Activated CD4-positive, alpha-beta T cell treated with anti-CD3 and anti-CD28 coated beads for 36 hours (primary cell): ENCODE data around the gene XPC. TPM values are rescaled to one million over a fixed set of nuclear protein-coding genes. Genes with fewer than 3 reads are reported as not detected.
"Not testable (repeated sequence)": the region's sequence is repeated elsewhere in the genome, so short reads cannot be mapped to it uniquely, and the experiment has no call there.

Source experiments
- ATAC-seq: fragments of 200-7000 bp; cut with Tn5 transposase; one replicate; pipeline ENCODE4 v1.10.0; 2021; ENCODE audit warnings: mild to moderate bottlenecking, moderate library complexity
- CTCF ChIA-PET: fragments of 350-600 bp; sonication (Branson Sonifier 250); formaldehyde crosslinking; loops from one replicate; lab custom pipeline; 2021; ENCODE audit warnings: antibody characterized with exemption; lab: Charles Lee
- POLR2A ChIA-PET: fragments of 350-600 bp; sonication (Branson Sonifier 250); formaldehyde crosslinking; loops from one replicate; lab custom pipeline; 2021; ENCODE audit warnings: antibody characterized with exemption, inconsistent platforms; lab: Charles Lee
- DNase-seq: peaks from one replicate; pipeline ENCODE4 v3.0.0-alpha.2; 2020
- H3K27ac Mint-ChIP-seq: one replicate; pipeline ENCODE4 v1.8.0; 2021; ENCODE audit warnings: mixed read lengths
- H3K27me3 Mint-ChIP-seq: one replicate; pipeline ENCODE4 v1.8.0; 2021; ENCODE audit warnings: mixed read lengths
- H3K36me3 Mint-ChIP-seq: one replicate; pipeline ENCODE4 v1.8.0; 2021; ENCODE audit warnings: low read depth, mixed read lengths
- H3K4me1 Mint-ChIP-seq: one replicate; pipeline ENCODE4 v1.8.0; 2021; ENCODE audit warnings: mixed read lengths
- H3K4me3 Mint-ChIP-seq: one replicate; pipeline ENCODE4 v1.8.0; 2021; ENCODE audit warnings: mild to moderate bottlenecking, moderate library complexity, mixed read lengths
- H3K9me3 Mint-ChIP-seq: one replicate; pipeline ENCODE4 v1.8.0; 2021; ENCODE audit warnings: low read depth, mixed read lengths
- intact Hi-C, 2 experiments: fragments of 100-400 bp; cut with DNase I in 1 of 2; cut with micrococcal nuclease in 1 of 2; formaldehyde crosslinking; loops; one replicate each; pipeline versions ENCODE4 v1.14.2 to v1.15.1; 2022 to 2024; cut with DNase I, micrococcal nuclease
- total RNA-seq, 2 experiments: library from RNA; stranded (reverse); gene quantifications; one replicate each; pipeline ENCODE4 v1.2.3, GENCODE V29; 2021

The XPC gene
- total RNA-seq, result 10 to 100 TPM; 24.3 to 24.7 TPM

DNA sequence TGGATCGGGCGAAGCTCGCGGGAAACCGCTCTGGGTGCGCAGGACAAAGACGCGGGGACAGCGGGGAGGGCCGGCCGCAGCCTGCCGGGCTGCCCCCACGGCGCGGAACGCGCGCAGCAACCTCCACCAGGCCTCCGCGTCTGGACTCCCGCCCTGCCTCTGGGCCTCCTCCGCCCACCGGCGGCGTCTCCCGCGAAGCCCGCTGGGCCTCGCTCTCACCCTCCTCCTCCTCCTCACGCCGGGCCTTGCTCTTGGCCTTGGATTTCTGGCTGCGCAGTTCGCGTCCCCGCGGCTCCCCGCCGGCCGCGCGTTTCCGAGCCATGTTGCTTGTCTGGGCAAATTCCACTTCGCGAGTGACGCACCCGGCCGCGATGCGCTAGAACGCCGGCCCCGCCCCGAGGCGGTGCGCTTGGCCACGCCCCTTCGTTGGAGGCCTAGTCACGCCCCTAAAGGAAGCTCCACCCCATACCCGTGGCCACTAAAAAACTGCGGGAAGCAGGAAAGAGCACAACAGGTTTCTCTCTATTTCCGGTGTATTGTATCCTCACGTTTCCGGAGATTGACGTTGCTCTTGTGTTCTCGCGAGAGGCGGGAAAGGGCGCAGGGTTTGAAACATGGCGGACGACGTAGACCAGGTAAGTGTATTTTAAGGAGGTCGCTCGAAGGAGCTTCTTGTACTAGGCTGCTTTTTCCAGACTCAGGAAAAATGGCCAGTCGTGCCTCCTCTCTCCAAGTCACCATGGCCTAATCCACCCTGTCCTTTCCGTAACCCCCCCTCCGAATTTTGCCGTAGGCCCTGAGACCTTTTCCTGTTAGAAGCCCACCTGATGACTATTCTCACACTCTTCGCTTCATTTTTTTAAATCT is at the start of gene XPC, which contains the start of gene LSM3:
Gene XPC, minus strand, starts transcription at position 355 of the 867 bp plus-strand sequence. Its CDS starts 33 bp downstream, at position 322.
Gene LSM3, plus strand, starts transcription at position 571 of the 867 bp plus-strand sequence. Its CDS starts 44 bp downstream, at position 615.
- ChIA-PET POLR2A (interaction anchor here (0.6 to 3.9 kb wide), 12 partner anchors 8 to 768 kb away, joined by 3 to 34 read pairs (median 4); partner anchors contain the start of genes CCDC174, CHCHD4, SLC6A6 and TMEM43), CTCF (interaction anchor here (0.6 to 2.8 kb wide), 7 partner anchors 25 to 289 kb away, joined by 3 to 13 read pairs (median 4); partner anchors contain the start of genes CHCHD4 and TMEM43)
- H3K27me3 Mint-ChIP-seq, result no peaks in the 10 kb centered on the region
- peak within 1 kb of the TSS; percentile 94 for H3K27ac Mint-ChIP-seq
- no peaks in the 10 kb centered on the region for H3K9me3 Mint-ChIP-seq
- H3K36me3 Mint-ChIP-seq, result peaks cover 16% of the 10 kb centered on the region
- ATAC-seq (peak; percentile 93), DNase-seq (peak; percentile 98)
- intact Hi-C loops, result loop anchor here (1.0 to 10.0 kb wide), 15 partner anchors 34 to 1986 kb away; partner anchors contain the start of genes CCDC174 (in 2 of the 2), CHCHD4 (in 2 of the 2), BTD (in 1 of the 2) and HACL1 (in 1 of the 2)
- H3K4me3 Mint-ChIP-seq, result peak within 1 kb of the TSS; percentile 79
- H3K4me1 Mint-ChIP-seq, result peaks cover 64% of the 10 kb centered on the region

DNA sequence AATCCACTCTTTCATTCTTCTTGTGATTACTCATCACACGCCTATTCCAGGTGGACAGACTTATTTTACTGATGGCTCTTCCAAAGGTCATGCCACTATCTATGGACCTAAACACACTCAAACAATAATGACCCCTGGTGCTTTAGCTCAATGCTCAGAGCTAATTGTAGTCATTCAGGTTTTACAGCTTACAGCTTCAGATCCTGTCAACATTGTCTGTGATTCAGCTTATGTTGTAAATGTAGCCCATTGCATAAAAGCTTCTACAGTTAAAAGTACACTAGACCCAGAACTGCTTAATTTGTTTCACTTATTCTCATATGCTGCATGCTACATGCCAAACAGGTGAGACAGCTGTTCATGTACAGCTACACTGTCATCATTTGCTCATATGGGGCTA is 49.5 kb upstream of the XPC start:
- no peaks in the 10 kb centered on the region for H3K9me3 Mint-ChIP-seq
- no peaks in the 10 kb centered on the region for H3K36me3 Mint-ChIP-seq
- POLR2A ChIA-PET, result no interaction called here
- no peak overlapping the region for H3K4me3 Mint-ChIP-seq
- ATAC-seq (no peak), DNase-seq (no peak)
- CTCF ChIA-PET, result no interaction called here
- H3K4me1 Mint-ChIP-seq, result peaks cover 4% of the 10 kb centered on the region
- H3K27me3 Mint-ChIP-seq, result peaks cover 34% of the 10 kb centered on the region
- intact Hi-C loops, result no loop called here
- H3K27ac Mint-ChIP-seq, result no peak overlapping the region

DNA sequence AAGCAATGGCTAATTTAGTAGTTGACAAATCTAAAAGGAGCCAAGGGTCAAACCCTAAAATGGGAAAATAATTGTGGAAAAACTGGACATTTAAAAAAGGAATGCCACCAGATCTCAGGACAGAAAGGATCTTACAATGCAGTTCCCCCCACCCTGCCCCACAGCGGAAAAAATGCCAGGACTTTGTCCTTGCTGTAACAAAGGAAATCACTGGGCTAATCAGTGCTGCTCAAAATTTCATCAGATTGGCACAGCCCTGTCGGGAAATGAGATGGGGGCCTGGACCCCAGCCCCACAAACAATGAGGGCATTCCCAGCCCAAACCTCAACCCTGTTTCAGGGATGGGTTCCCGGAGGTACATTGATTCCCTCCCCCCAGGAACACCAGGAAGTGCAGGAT is 48.0 kb upstream of the XPC start:
- intact Hi-C loops, POLR2A ChIA-PET, CTCF ChIA-PET, H3K27ac Mint-ChIP-seq, H3K9me3 Mint-ChIP-seq, DNase-seq, H3K36me3 Mint-ChIP-seq, ATAC-seq, H3K4me1 Mint-ChIP-seq, H3K4me3 Mint-ChIP-seq: not testable (repeated sequence)
- peaks cover 29% of the 10 kb centered on the region for H3K27me3 Mint-ChIP-seq

DNA sequence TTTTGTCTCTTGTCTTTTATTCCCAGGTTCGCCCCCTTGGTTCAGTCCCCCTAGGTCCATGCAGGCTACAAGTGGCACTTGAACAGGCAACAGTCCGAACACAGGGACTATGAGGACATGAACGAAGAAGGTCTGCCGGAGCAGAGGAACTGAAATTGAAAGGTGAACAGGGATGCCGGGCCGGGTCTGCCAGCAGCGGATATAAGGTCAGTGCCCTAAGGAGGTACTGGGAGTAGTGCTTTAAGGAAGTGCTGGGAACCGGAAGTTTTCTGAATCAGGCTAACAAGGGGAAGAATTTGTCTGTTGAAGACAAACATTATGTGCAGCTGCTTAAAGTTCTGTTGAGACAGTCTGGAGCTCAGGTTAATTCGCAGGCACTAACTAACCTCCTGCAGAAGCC is 47.0 kb upstream of the XPC start:
- H3K9me3 Mint-ChIP-seq, result peaks cover 11% of the 10 kb centered on the region
- no peak overlapping the region for H3K27ac Mint-ChIP-seq
- peaks cover 12% of the 10 kb centered on the region for H3K36me3 Mint-ChIP-seq
- ATAC-seq (no peak), DNase-seq (no peak)
- H3K4me1 Mint-ChIP-seq, result no peaks in the 10 kb centered on the region
- H3K27me3 Mint-ChIP-seq, result peaks cover 25% of the 10 kb centered on the region
- intact Hi-C loops, result no loop called here
- no peak overlapping the region for H3K4me3 Mint-ChIP-seq
- CTCF ChIA-PET, result no interaction called here
- POLR2A ChIA-PET, result no interaction called here

DNA sequence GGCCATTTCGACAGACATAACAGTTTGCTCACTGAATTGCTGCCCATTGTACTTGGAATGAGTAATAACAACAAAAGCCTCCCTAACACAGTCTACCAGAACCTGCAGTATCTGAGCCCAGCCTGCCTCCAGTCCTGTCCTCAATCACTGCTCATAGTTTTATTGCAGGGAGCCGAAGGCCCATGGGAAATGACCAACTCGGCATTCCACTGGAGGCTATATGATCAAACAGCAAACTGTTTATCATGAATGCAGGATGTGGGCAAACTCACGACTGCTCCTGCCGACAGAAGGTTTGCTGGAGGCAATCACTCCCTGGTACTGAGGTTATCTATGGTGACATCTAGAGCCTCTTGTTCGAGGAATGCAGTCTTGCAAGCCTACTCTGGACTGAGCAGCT is 46.5 kb upstream of the XPC start:
- Mint-ChIP-seq H3K27me3 (peaks cover 23% of the 10 kb centered on the region), H3K4me3 (no peak overlapping the region), H3K9me3 (peaks cover 11% of the 10 kb centered on the region), H3K27ac (no peak overlapping the region), H3K36me3 (peaks cover 12% of the 10 kb centered on the region), H3K4me1 (no peaks in the 10 kb centered on the region)
- ChIA-PET POLR2A (no interaction called here), CTCF (interaction anchor here (1.6 kb wide), 1 partner anchor 20 kb away, joined by 8 read pairs; no protein-coding TSS in a partner anchor)
- DNase-seq (no peak), ATAC-seq (no peak)
- intact Hi-C loops, result no loop called here

DNA sequence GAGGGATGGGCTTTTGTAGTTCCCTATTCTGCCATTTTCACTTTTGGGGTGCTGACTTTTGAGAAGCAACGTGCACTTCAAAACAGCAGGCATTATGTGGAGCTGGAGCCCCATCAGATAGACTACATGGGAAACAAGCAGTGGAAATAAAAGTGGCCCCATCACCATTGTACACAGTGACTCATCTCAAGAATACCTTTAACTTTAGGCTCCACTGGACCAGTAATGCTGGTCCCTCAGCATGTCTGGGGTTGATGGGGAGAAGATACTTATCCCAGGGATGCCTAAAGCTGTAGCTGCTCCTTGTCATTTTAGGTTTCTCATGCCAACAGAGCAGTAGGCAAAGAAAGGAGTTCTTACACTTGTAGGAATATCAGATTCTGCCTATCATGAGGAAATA is 45.2 kb upstream of the XPC start:
- Mint-ChIP-seq H3K4me3 (no peak overlapping the region), H3K36me3 (peaks cover 12% of the 10 kb centered on the region), H3K4me1 (no peaks in the 10 kb centered on the region), H3K27me3 (peaks cover 23% of the 10 kb centered on the region), H3K9me3 (peaks cover 11% of the 10 kb centered on the region), H3K27ac (no peak overlapping the region)
- POLR2A ChIA-PET, result no interaction called here
- DNase-seq (no peak), ATAC-seq (no peak)
- CTCF ChIA-PET, result interaction anchor here (0.6 to 2.1 kb wide), 4 partner anchors 8 to 618 kb away, joined by 3 to 10 read pairs (median 6); no protein-coding TSS in a partner anchor
- intact Hi-C loops, result no loop called here

DNA sequence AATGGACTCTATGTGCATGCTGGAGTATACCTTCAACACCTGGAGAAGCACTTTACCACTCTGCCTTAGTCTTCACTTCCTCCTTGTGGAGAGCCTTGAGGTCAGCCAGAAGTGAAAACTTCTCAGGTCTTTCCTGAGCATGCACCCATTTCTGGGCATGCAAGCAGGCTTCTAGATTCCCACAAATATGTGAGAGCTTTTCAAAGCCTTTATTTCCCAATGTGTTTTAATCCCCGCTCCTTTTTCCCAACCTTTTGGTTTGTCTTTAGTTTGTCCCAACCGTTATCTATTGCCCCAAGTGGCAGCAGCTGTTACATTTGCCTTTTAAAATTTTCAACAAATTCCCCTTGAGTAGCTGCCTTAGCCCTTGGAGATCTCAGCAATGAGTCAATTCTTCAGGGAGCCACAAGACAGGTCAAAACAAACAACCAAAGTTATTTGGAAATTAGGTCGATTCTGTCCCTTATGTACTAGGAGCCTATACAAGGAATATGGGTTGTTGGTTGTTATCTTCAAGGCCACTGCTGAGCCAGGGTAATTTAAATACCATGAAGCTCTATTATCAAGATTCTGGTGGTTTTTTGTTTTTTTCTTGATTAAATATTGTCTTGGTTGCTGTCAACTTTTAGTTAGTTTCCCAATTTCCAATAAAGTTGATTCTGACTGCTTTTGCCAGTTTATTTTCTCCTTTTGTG is 44.6 kb upstream of the XPC start:
- DNase-seq (no peak), ATAC-seq (no peak)
- Mint-ChIP-seq H3K27me3 (peaks cover 23% of the 10 kb centered on the region), H3K36me3 (peaks cover 12% of the 10 kb centered on the region), H3K4me3 (no peak overlapping the region), H3K4me1 (no peaks in the 10 kb centered on the region), H3K27ac (no peak overlapping the region), H3K9me3 (peaks cover 11% of the 10 kb centered on the region)
- CTCF ChIA-PET, result interaction anchor here (0.6 to 2.1 kb wide), 7 partner anchors 9 to 619 kb away, joined by 3 to 10 read pairs (median 3); no protein-coding TSS in a partner anchor
- POLR2A ChIA-PET, result no interaction called here
- intact Hi-C loops, result no loop called here

DNA sequence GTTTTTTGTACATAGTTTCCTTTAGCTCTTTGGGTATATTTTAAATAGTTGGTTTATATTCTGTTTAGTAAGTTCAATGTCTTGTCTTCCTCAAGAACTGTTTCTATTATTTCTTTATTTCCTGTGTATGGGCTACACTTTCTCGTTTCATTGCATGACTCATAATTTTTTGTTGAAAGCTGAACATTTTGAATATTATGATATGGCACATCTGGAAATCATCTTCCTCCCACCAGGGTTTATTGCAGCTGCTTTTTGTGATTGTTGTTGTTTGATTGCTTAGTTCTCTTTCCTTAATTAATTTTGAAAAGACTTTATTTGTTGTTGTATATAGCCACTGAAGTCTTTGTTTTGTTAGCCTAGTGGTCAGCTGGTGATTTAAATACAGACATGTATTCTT is 44.1 kb upstream of the XPC start:
- POLR2A ChIA-PET, result no interaction called here
- intact Hi-C loops, result no loop called here
- peaks cover 11% of the 10 kb centered on the region for H3K9me3 Mint-ChIP-seq
- ATAC-seq, result no peak
- no peak overlapping the region for H3K27ac Mint-ChIP-seq
- H3K4me1 Mint-ChIP-seq, result no peaks in the 10 kb centered on the region
- no peak for DNase-seq
- H3K36me3 Mint-ChIP-seq, result peaks cover 12% of the 10 kb centered on the region
- H3K27me3 Mint-ChIP-seq, result peaks cover 23% of the 10 kb centered on the region
- no peak overlapping the region for H3K4me3 Mint-ChIP-seq
- CTCF ChIA-PET, result interaction anchor here (0.7 to 2.1 kb wide), 4 partner anchors 10 to 66 kb away, joined by 3 to 10 read pairs (median 4); no protein-coding TSS in a partner anchor

DNA sequence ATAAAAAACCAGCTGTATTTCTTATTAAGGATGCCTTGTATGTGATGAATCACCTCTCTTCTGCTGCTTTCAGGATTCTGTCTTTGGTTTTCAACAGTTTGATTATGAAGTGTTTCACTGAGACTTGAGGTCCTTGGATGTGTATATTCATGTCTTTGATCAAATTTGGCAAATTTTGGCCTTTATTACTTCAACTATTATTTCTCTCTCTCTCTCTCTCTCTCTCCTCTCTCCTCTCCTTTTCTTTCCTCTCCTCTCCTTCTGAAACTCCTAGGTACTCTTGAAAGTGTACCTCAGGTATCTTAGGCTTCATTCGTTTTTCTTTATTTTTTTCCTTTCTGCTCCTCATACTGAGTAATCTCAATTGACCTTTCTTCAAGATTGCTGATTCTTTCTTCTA is 43.5 kb upstream of the XPC start:
- CTCF ChIA-PET, result interaction anchor here (1.3 to 2.1 kb wide), 2 partner anchors 10 to 67 kb away, joined by 3 to 10 read pairs; no protein-coding TSS in a partner anchor
- intact Hi-C loops, result no loop called here
- Mint-ChIP-seq H3K36me3 (peaks cover 12% of the 10 kb centered on the region), H3K4me3 (no peak overlapping the region), H3K27ac (no peak overlapping the region), H3K9me3 (peaks cover 11% of the 10 kb centered on the region), H3K4me1 (no peaks in the 10 kb centered on the region), H3K27me3 (peaks cover 23% of the 10 kb centered on the region)
- DNase-seq (no peak), ATAC-seq (no peak)
- POLR2A ChIA-PET, result no interaction called here

DNA sequence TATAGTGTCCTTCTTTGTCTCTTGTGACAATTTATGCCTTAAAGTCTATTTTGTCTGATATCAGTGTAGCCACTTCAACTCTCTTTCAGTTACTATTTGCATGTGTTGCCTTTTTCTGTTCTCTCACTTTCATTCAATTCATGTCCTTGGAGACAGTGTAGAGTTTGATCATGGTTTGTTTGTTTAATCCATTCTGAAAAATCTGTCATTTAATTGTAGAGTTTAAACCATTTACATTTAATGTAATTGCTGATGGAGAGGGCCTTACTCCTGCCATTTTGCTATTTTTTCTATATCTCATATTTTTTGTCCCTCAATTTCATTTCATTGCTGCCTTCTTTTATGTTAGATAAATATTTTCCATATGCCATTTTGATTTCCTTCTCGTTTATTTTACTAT is 42.5 kb upstream of the XPC start:
- ChIA-PET CTCF (no interaction called here), POLR2A (no interaction called here)
- Mint-ChIP-seq H3K27ac (no peak overlapping the region), H3K4me3 (no peak overlapping the region), H3K27me3 (peaks cover 18% of the 10 kb centered on the region), H3K4me1 (no peaks in the 10 kb centered on the region), H3K36me3 (peaks cover 12% of the 10 kb centered on the region), H3K9me3 (peaks cover 11% of the 10 kb centered on the region)
- ATAC-seq (no peak), DNase-seq (no peak)
- intact Hi-C loops, result no loop called here

DNA sequence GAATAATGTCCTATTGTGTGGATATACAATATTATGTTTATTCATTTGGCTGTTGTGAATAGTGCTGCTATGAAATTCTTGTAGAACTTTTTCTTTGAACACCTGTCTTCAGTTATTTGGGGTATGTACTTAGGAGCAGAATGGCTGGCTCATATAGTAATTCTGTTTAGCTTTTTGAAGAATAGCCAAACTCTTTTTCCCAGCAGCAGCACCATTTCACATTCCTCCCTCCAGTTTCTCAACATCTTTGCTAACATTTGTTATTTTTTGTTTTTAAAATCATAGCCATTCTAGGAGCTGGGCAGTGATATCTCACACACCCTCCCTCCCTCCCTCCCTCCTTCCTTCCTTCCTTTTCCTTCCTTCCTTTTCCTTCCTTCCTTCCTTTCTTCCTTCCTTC is 40.0 kb upstream of the XPC start:
- DNase-seq (no peak), ATAC-seq (no peak)
- intact Hi-C loops, result no loop called here
- H3K27ac Mint-ChIP-seq, result no peak overlapping the region
- H3K9me3 Mint-ChIP-seq, result peaks cover 11% of the 10 kb centered on the region
- no peak overlapping the region for H3K4me3 Mint-ChIP-seq
- H3K36me3 Mint-ChIP-seq, result peaks cover 12% of the 10 kb centered on the region
- peaks cover 8% of the 10 kb centered on the region for H3K27me3 Mint-ChIP-seq
- CTCF ChIA-PET, result interaction anchor here (1.0 to 1.8 kb wide), 2 partner anchors 14 to 16 kb away, joined by 3 to 4 read pairs; no protein-coding TSS in a partner anchor
- POLR2A ChIA-PET, result no interaction called here
- no peaks in the 10 kb centered on the region for H3K4me1 Mint-ChIP-seq
